ENCODE data around the gene DOCK9. TPM values are rescaled to one million over a fixed set of nuclear protein-coding genes. Genes with fewer than 3 reads are reported as not detected.

Gene DOCK9
- total and polyA plus RNA-seq, 2 donors (not counting 3 experiments of a cell fraction or from before 2014, with no cell fraction given): 147 to 323 TPM

GRCh38 chr13:98761986-98762616 lies 215.8 kb downstream of the DOCK9 start:
- BruUV-seq (replicated peaks): no TSS peak
- Histone ChIP-seq H3K4me3 (replicated peaks in 1 of 3; ENCODE audit: insufficient read depth in 1 of 3, low read depth in 1 of 3, low read length in 3 of 3) (no peak overlapping the region), H3K79me2 (ENCODE audit: control insufficient read depth, insufficient read depth, low read length) (no peaks in the 10 kb centered on the region), H3K36me3 (ENCODE audit: control insufficient read depth in 2 of 2, extremely low read depth in 1 of 2, insufficient read depth in 2 of 2, low read length in 2 of 2) (no peaks in the 10 kb centered on the region), H2AFZ (ENCODE audit: low read depth, low read length) (no peak overlapping the region), H4K20me1 (replicated peaks; ENCODE audit: control insufficient read depth, extremely low read depth, insufficient read depth, low read length) (no peaks in the 10 kb centered on the region), H3K4me2 (ENCODE audit: insufficient read depth, low read length) (no peak overlapping the region), H3K9ac (replicated peaks; ENCODE audit: extremely low read depth, insufficient read depth, low read length) (no peak overlapping the region), H3K27ac (ENCODE audit: insufficient read depth, low read depth, low read length) (no peak overlapping the region), H3K9me3 (replicated peaks; ENCODE audit: control insufficient read depth, insufficient read depth, low read length) (no peaks in the 10 kb centered on the region), H3K9me1 (replicated peaks; ENCODE audit: control insufficient read depth, extremely low read depth, insufficient read depth, low read length) (no peaks in the 10 kb centered on the region), H3K4me1 (ENCODE audit: control insufficient read depth, extremely low read depth, insufficient read depth, low read length) (no peaks in the 10 kb centered on the region), H3K27me3 (ENCODE audit: control insufficient read depth in 2 of 2, insufficient read depth in 2 of 2, low read length in 2 of 2) (peaks cover 6 to 17% of the 10 kb centered on the region in 2 experiments)
- FAIRE-seq: no peak
- ChIA-PET POLR2A (no interaction called here), CTCF (interaction anchor here (1.3 kb wide), 1 partner anchor 16 kb away, joined by 3 read pairs; no protein-coding TSS in a partner anchor)
- DNase-seq (ENCODE audit: low read depth, low spot score): no peak
- dilution Hi-C loops (cut with MboI; ENCODE audit: extremely low pct_ligation_motif_present, low sequenced_read_pairs) (no loop called here), intact Hi-C loops (cut with micrococcal nuclease) (no loop called here)
- TF ChIP-seq FOS (IDR thresholded peaks at IDR 0.05; ENCODE audit: borderline replicate concordance, insufficient read depth, low read length): no peak
- TF ChIP-seq POLR2A (IDR thresholded peaks at IDR 0.05; ENCODE audit: low read depth, low read length): no peak
- no peak for TF ChIP-seq MAX (IDR thresholded peaks at IDR 0.05; ENCODE audit: insufficient read depth, insufficient read length)
- TF ChIP-seq JUN (IDR thresholded peaks at IDR 0.05; ENCODE audit: borderline replicate concordance, insufficient read depth, insufficient read length, low read depth): no peak
- TF ChIP-seq MYC (IDR thresholded peaks at IDR 0.05; ENCODE audit: low read depth, low read length): no peak
- no peak for TF ChIP-seq POLR2AphosphoS5 (IDR thresholded peaks at IDR 0.05; ENCODE audit: insufficient read depth, low read depth, low read length)
- no peak for TF ChIP-seq CTCF (IDR thresholded peaks at IDR 0.05; ENCODE audit: extremely low read depth in 1 of 2, insufficient read depth in 1 of 2, low read depth in 1 of 2, low read length in 2 of 2)
- TF ChIP-seq GATA2 (IDR thresholded peaks at IDR 0.05; ENCODE audit: insufficient read depth, insufficient read length, low read depth, low read length): no peak
- TF ChIP-seq EZH2 (IDR thresholded peaks at IDR 0.05; ENCODE audit: borderline replicate concordance, low read depth, low read length, severe bottlenecking): no peak

Data from endothelial cell of umbilical vein (primary cell).